Right lung (tissue), 10 donors: ENCODE measurements around the gene YWHAB. TPM values are rescaled to one million over a fixed set of nuclear protein-coding genes. Genes with fewer than 3 reads are reported as not detected.
A peak's percentile ranks its signal among the peaks of the same experiment; 100 is the strongest.

Source experiments
- DNase-seq, 2 donors: peaks; one replicate each; pipeline ENCODE4 v3.0.0-alpha.2; 2013
- long read RNA-seq, 8 donors: transcript quantifications; one replicate each; lab custom pipeline, GENCODE V29; 2026
- polyA plus RNA-seq, 5 donors: library from polyadenylated mRNA; unstranded; fragments of 120-200 nt; gene quantifications; one replicate each; pipeline versions ENCODE4 v1.2.1 to v1.2.3, GENCODE V29; 2013; ENCODE audit warnings: inconsistent platforms in 1 of 5, low replicate concordance in 1 of 5; ENCODE audit not compliant: insufficient read length in 5 of 5, insufficient read depth in 1 of 5

YWHAB gene
- 100 to 1,000 TPM; 161 to 195 (median 178) TPM for polyA plus RNA-seq
- long read RNA-seq, donor 1, transcript YWHAB-201 (6 exons, 3,049 nt), result major isoform, 105 of 276 reads
- long read RNA-seq, donor 1, transcript YWHAB-202 (7 exons, 3,109 nt), result minor isoform, 6 of 276 reads
- long read RNA-seq, donor 1, partial matches to known transcripts, result 164 of 276 reads
- long read RNA-seq, donor 1, other reads (novel, unspliced or antisense), result 0 of 276 reads
- long read RNA-seq, donor 2, transcript YWHAB-202 (7 exons, 3,109 nt), result minor isoform, 5 of 98 reads
- long read RNA-seq, donor 2, transcript YWHAB-201 (6 exons, 3,049 nt), result major isoform, 41 of 98 reads
- long read RNA-seq, donor 2, partial matches to known transcripts, result 52 of 98 reads
- long read RNA-seq, donor 2, other reads (novel, unspliced or antisense), result 0 of 98 reads
- long read RNA-seq, donor 3, transcript YWHAB-201 (6 exons, 3,049 nt), result major isoform, 65 of 149 reads
- long read RNA-seq, donor 3, transcript YWHAB-202 (7 exons, 3,109 nt), result minor isoform, 7 of 149 reads
- long read RNA-seq, donor 3, partial matches to known transcripts, result 75 of 149 reads
- long read RNA-seq, donor 3, other reads (novel, unspliced or antisense), result 0 of 149 reads
- long read RNA-seq, donor 4, transcript YWHAB-201 (6 exons, 3,049 nt), result major isoform, 52 of 111 reads
- long read RNA-seq, donor 4, transcript YWHAB-202 (7 exons, 3,109 nt), result minor isoform, 8 of 111 reads
- long read RNA-seq, donor 4, partial matches to known transcripts, result 50 of 111 reads
- long read RNA-seq, donor 4, other reads (novel, unspliced or antisense), result 0 of 111 reads
- long read RNA-seq, donor 5, transcript YWHAB-202 (7 exons, 3,109 nt), result minor isoform, 13 of 210 reads
- long read RNA-seq, donor 5, transcript YWHAB-201 (6 exons, 3,049 nt), result major isoform, 100 of 210 reads
- long read RNA-seq, donor 5, partial matches to known transcripts, result 96 of 210 reads
- long read RNA-seq, donor 5, other reads (novel, unspliced or antisense), result 0 of 210 reads
- long read RNA-seq, donor 6, transcript YWHAB-202 (7 exons, 3,109 nt), result minor isoform, 16 of 316 reads
- long read RNA-seq, donor 6, transcript YWHAB-201 (6 exons, 3,049 nt), result major isoform, 90 of 316 reads
- long read RNA-seq, donor 6, partial matches to known transcripts, result 209 of 316 reads
- long read RNA-seq, donor 6, other reads (novel, unspliced or antisense), result 0 of 316 reads
- long read RNA-seq, donor 7, transcript YWHAB-201 (6 exons, 3,049 nt), result major isoform, 73 of 85 reads
- long read RNA-seq, donor 7, partial matches to known transcripts, result 8 of 85 reads
- long read RNA-seq, donor 7, other reads (novel, unspliced or antisense), result 0 of 85 reads
- long read RNA-seq, donor 8, transcript YWHAB-201 (6 exons, 3,049 nt), result major isoform, 31 of 55 reads
- long read RNA-seq, donor 8, partial matches to known transcripts, result 20 of 55 reads
- long read RNA-seq, donor 8, other reads (novel, unspliced or antisense), result 0 of 55 reads

DNA sequence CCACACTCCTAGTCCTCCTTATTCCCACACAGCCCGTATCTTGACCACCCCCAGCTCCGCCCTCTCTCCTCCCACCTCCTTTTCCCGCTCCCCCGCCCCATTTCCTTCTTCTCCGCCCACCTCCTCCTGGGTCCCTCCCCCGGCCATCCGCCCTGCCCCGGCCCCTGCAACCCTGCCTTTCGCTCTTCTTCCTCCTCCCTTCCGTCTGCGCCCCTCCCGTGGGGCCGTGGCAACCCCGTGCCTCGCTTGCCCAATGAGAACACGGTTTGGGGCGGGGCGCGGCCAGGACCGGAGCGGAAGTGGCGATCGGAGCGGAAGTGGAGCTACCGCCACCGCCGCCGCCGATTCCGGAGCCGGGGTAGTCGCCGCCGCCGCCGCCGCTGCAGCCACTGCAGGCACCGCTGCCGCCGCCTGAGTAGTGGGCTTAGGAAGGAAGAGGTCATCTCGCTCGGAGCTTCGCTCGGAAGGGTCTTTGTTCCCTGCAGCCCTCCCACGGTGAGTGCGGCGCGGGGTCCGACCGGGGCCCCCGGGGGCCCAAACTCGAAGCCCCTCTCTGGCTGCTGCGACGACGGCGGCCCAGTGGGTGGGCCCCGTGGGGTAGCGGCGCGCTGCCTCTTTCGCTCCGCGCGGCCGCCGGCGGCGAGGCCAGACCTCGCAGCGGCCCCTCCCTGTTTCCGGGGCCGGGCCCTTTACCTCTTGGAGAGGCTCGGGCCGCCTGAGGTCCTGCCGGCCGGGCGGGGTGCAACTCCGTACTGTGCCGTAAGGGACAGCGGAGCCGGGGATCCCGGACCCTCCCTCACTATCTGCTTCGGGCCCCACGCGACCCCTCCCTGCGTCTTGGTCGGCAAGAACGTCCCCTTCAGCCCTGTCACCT is at the start of gene YWHAB:
Gene YWHAB, plus strand, starts transcription at position 314 of the 874 bp plus-strand sequence. CDS start 15,829 bp downstream, outside the sequence.
- peak; percentile 98 for DNase-seq

DNA sequence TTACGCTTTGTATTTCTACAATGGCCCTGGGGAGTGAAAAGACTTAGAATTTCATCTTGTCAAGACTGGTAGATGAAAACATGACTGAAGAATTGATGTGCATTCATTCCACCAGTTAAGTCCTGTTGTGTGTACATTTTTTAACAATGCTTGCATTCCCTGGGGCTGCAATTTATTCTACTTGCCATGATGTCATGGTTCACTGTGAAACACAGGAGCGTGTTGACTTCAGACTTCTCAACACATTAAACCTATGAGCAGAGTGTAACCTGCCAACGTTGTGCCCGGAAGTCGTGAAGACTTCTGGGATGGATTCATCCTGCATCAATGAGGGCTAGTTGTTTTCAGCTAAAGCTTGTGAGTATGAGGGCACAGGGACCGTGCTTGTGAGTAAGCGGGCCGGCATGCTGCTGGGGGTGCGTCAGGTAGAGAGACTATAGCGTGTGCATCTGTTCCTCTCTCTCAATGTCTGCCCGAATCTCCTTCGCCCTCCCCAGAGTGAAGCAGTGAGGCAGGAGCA is 48.8 kb upstream of the YWHAB start:
- no peak for DNase-seq

DNA sequence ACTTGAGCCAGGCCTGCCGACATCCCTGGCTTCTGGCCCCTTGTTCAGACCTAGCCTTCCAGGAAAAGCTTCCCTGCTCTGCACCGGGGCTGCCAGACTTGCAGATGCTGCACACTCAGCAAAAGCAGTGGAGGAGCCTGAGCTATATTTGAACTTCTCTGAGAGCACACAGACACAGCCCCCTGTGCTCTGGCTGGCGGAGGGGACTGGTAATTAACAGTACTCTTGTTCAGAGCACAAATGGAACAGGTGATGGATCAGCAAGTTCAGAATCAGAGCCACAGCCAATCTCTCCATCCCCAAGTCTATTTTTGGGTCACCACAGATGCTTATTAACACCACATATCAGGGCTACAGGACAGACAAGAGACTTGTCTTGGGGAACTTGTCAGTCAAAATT is 47.6 kb upstream of the YWHAB start:
- DNase-seq, result no peak

DNA sequence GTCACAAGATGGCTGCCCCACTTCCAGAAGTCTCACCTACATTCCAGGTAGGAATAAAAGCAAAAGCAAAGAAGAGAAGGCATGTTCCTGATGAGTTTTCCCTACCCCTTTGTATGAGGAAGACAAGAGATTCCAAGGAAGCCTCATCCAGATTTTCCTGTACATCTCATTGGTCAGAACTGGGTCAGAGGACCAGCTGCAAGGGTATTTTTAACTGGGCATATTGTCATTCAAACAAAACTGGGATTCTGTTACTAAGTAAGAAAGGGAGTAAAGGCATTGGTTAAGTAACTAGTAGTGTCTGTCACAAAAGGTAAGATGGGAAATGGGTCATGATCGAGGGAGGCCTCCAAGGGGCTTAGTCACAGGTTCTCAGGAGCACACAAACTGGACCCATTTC is 47.0 kb upstream of the YWHAB start:
- no peak for DNase-seq

DNA sequence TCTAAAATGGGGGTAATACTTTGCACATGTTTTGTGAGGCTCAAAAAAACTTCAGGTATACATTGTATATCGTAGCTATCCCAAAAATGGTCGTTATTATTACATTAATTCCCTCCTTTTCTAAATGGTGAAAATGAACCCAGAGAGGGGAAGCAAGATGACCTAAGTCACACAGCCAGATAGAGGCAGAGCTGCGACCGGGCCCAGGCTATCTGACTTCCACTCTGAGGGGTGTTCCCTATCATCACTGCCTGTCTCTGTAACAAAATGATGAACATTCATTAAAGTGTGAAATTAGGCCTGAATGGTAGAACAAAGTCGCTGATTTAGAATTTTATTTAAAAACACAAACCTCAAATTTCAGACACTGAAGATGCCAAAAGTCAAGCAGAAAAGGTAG is 46.0 kb upstream of the YWHAB start:
- DNase-seq, result no peak

DNA sequence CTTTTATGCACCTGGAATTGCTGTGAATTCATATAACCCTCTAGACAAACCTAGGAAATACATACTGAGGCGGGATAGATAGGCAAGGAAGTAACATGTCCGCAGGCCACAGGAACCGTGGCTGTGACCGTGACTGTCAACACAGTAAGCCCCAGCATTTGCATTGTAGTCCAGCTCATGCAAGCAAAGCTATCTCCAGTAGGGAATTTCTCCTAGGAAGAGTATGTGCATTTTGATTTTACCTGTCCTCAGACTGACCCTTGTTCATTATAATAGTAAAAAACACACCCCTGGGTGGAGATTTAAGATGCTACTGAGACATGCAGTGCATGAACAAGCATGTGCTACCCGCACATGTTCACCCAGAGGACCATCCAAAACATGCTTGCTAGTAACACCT is 44.7 kb upstream of the YWHAB start:
- DNase-seq, result no peak

DNA sequence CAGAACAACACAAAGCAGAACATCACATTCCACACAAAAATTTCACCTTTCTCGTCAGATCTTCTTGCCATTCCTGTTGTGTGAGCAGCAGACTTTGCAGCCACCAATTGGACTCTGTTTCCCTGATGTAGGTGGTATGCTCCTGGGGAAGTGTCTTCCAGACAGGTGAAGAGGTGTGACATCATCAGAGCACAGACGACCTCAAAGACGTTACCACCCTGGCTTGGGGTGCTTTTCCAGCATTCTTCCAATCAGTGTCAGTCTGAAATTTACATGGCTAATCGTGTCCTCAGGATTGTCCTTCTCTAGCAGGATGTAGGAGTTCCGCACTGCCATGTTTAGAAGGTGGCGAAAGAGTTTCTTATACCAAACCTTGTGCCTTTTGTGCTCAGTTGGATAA is 43.5 kb upstream of the YWHAB start:
- no peak for DNase-seq

DNA sequence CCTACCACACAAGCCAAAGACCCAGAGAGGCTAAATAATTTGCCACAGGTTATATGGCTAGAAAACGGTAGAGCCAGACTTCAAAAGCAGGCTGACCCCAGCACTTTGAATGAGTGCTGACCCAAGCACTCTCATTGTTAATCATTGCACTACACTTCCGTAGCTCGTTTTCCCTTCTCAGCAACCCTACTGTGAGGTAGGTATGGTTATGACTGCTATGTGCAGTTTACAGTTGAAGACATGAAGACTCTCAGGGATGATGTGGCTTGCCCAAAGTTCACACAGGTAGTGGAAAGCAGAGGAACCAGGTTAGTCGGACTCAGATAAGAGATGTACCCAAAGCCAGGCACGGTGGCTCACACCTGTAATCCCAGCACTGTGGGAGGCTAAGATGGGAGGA is 41.6 kb upstream of the YWHAB start:
- DNase-seq, result no peak

DNA sequence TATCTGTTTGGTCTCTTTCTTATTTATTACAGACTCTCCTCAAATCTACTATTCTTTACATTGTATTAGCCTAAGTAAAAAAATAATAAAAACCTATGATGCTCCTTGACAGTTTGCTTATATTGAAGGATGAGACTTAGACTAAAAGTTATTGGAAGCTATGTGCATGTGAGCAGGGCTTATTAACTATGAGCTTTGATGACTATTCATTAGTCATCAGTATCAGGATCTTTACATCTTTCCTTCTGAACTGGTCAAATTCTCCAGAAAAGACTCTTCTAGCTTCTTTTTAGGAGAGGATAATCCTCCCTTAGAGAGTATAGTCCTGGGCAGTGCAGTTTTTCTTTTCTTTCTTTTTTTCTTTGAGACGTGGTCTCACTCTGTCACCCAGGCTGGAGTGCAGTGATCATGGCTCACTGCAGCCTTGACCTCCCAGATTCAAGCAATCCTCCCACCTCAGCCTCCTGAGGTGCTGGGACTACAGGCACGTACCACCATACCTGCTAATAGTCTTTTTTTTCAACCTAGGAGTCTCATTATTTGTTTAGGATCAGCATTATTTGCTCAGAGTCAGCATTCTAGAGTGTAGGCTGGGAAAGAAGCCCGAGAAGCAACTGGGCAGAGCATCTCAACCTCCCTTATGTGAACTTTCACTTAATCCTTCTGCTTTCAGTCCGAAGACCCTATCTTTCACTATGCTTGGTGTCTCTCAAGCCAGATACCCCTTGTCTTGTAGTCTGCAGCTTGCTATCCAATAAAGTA is 37.1 kb upstream of the YWHAB start:
- no peak for DNase-seq

DNA sequence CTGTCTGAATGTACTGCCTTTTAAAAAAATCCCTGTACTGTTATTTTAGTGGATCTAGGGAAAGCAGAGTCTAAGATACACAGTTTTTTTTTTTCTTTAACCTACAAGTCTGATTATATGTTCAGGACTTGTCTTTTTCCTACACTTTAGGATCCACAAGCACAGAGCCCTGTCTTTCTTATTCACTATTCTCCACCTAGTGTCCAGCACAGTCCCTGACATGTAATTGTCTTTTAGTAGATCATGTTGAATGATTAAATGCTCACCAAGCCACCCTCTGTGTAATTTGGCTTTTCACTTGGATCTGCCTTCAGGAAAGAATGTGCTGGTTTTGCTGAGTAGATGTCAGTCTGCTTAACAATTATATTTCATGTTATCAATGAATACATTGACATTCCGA is 35.8 kb upstream of the YWHAB start:
- no peak for DNase-seq

DNA sequence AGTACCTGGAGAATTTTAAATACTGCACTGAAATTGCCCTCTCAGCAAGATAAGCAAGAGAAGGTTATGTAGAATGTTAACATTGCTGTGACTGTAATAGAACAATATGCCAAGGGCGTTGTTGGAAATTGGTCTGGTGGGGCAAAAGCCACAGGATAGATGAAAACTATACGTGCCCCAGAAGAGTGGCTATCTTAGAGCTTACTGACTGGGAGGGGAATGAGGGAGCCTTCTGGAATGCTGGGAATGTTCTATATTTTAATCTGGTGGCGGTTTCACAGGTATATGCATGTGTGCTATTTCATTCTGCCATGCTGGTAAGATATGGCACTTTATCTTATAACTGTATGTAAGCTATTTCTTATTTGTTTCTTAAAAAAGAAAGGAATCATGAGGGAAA is 35.2 kb upstream of the YWHAB start:
- DNase-seq, result no peak

DNA sequence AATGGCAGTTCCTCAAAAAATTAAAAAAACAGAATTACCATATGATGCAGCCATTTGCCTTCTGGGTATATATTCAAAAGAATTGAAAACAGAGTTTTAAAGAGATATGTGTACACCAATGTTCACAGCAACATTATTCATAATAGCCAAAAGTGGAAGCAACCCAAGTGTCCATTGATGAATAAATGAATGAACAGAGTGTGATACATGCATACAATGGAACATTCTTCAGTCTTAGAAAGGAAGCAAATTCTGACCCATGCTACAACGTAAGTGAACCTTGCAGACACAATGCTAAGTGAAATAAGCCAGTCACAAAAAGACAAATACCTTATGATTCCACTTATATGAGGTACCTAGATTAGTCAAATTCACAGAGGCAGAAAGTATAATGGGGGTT is 34.7 kb upstream of the YWHAB start:
- no peak for DNase-seq

DNA sequence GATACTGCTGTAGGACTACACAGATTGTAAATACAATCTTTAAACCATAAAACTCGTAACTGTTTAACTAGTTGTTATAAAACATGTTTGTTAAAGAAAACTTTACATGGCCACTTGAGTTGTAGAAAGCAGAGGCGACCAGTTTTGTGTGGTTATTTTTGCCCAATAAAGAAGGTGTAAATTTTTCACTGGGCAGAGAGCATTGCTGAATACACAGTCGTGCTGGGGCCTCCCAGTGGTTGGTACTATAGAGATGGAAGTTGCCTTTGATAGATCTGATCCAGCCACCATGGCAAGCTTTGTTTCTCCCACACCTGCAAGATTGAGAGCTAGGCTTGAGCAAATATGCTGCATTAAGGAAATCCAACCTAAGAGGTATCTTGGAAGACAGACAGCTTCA is 34.0 kb upstream of the YWHAB start:
- DNase-seq, result no peak

DNA sequence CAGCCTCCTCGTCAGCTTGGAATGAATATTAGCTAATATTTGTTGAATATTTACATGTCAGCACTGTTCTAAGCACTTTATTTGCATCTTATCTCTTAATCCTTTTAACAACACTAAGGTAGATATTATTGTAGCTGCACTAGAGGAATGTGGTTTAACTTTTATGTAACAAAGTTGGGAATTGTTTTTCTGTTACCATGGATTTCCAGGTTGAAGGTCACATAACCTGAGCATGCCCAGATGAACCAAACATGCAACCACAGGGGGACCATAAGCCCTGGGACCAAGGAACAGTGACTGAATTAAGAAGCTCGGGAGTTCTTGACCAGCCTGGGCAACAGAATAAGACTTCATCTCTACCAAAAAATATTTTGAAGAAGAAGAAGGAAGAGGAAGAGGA is 29.1 kb upstream of the YWHAB start:
- no peak for DNase-seq

DNA sequence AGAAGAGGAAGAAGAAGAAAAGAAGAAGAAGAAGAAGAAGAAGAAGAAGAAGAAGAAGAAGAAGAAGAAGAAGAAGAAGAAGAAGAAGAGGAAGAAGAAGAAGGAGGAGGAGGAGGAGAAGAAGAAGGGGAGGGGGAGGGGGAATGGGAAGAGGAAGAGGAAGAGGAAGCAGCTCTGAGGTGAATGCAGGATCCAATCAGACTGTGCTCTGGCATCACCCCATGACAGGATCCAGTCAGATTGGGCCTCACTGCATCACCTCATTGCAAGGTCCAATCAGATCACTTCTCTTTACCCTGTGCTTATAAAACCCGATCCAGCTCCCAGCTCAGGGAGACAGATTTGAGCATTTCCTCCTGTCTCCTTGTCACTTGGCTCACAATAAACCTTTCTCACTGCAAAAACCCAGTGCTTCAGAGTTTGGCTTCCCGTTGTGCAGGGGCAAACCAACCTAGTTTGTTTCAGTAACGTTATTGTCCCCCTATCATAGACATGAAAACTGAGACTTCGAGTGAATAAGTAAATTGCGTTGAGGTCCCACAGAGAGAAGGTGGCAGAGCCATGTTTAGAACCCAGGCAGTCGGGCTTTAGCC is 28.6 kb upstream of the YWHAB start:
- DNase-seq, result no peak

DNA sequence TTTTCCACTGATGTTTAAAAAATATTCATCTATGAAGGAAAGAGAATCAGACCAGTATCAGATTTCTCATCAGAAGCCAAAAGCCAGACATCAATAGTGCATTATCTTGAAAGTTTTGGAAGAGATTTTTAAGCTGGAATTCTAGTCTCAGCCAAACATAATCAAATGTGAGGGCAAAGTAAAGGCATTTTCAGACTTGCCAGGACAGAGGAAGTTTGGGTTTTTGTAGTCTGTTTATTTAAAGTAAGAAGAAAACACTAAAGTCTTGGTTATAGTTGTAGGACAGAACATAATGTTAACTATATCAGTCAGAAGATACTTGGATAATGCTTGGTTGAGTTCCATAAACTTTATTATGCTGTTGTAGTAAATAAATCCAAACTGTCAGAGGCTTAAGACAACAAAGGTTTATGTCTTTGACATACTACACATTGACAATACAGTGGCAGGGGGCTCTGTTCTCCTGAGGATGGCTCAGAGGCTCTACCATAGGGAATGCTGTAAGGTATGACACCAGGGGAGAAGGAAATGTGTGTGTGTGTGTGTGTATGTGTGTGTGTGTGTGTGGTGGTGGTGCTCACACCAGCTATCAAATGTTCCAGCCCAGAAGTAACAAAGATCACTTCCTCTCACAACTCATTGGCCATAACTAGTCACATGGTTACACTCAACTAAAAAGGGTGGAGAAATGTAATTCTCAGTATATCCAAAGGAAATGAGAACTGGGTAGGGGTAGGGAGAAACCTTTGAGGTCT is 26.7 kb upstream of the YWHAB start:
- peak; percentile 34 to 48 for DNase-seq

DNA sequence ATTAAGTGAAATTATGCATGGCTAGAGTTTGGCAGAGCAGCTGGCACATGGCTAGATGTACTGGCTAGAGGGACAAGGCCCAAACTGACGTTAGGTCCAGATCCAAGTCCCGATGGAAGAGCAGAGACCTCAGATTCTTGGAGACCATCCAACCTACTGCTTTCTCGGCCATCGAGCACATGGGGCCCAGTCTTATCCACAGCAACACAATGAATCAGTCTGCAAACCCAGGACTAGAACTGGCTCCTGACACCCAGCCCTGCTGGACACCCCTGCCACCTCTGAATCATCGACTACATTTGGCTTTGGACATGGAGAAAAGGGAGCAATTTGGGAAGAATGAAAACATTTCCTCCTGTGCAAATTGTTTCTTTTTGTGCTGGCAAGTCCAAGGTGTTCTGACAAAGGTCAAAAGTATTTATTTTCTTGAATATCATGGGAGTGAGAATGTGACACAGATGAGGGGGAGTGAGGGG is 23.9 kb upstream of the YWHAB start:
- no peak for DNase-seq

DNA sequence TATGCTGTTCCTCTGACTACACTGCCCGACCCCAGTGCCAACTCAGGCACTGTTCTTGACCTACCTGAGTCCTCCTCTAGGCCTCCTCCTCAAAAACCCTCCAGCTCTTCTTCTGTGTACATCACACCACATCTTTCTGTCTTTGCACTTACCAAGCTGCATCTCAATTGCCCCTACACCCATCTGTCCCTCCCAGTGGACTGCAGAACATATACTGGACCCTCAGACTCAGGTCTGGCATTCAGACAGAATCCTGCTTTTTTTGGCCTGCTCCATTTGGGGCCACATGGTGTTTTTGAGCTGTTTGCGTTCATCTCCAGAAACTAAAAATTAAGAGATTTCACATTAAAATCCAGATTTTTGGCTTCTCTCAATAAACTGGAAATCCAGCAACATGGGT is 23.2 kb upstream of the YWHAB start:
- DNase-seq, result no peak
